ENCODE data around the gene L3HYPDH.
A peak's percentile ranks its signal among the peaks of the same experiment; 100 is the strongest.

Gene L3HYPDH

GRCh38 chr14:59483819-59484638 is at the start of gene L3HYPDH, which contains the start of gene JKAMP:
Gene L3HYPDH (minus strand): TSS chr14:59484408. CDS start chr14:59484316, 92 bp downstream.
Gene JKAMP (plus strand): TSS chr14:59484517. CDS start chr14:59484590, 73 bp downstream.
- peak; percentile 96 for DNase-seq

- DNase-seq: no peak
Observed at GRCh38 chr14:59532419-59532818, 48.2 kb upstream of the L3HYPDH start.

- no peak for DNase-seq
Observed at GRCh38 chr14:59530349-59530748, 46.1 kb upstream of the L3HYPDH start.

- no peak for DNase-seq
Observed at GRCh38 chr14:59529189-59529588, 45.0 kb upstream of the L3HYPDH start.

GRCh38 chr14:59520224-59520623 is 36.0 kb upstream of the L3HYPDH start:
- no peak for DNase-seq

GRCh38 chr14:59511916-59512575 is 27.8 kb upstream of the L3HYPDH start:
- DNase-seq: no peak

- DNase-seq: no peak
Observed at GRCh38 chr14:59510966-59511365, 26.8 kb upstream of the L3HYPDH start.

- no peak for DNase-seq
Observed at GRCh38 chr14:59510001-59510400, 25.8 kb upstream of the L3HYPDH start.

- no peak for DNase-seq
Observed at GRCh38 chr14:59509101-59509500, 24.9 kb upstream of the L3HYPDH start.

- DNase-seq: no peak
Observed at GRCh38 chr14:59507752-59508103, 23.5 kb upstream of the L3HYPDH start.

GRCh38 chr14:59507063-59507751 is 23.0 kb upstream of the L3HYPDH start:
- DNase-seq: no peak

- DNase-seq: no peak
Observed at GRCh38 chr14:59503256-59503655, 19.0 kb upstream of the L3HYPDH start.

GRCh38 chr14:59500732-59501131 is 16.5 kb upstream of the L3HYPDH start:
- no peak for DNase-seq

GRCh38 chr14:59492384-59492783 is 8.2 kb upstream of the L3HYPDH start:
- no peak for DNase-seq

- DNase-seq: no peak
Observed at GRCh38 chr14:59490756-59491155, 6.5 kb upstream of the L3HYPDH start.

GRCh38 chr14:59484639-59485175 is 499 bp upstream of the L3HYPDH start:
- DNase-seq: no peak

- no peak for DNase-seq
Observed at GRCh38 chr14:59483363-59483762, 845 bp downstream of the L3HYPDH start.

GRCh38 chr14:59482541-59483331 is 1.5 kb downstream of the L3HYPDH start:
- DNase-seq: no peak

- no peak for DNase-seq
Observed at GRCh38 chr14:59481871-59482540, 2.2 kb downstream of the L3HYPDH start.

- no peak for DNase-seq
Observed at GRCh38 chr14:59481407-59481806, 2.8 kb downstream of the L3HYPDH start.

GRCh38 chr14:59480166-59480565 is 4.0 kb downstream of the L3HYPDH start:
- DNase-seq: no peak

- no peak for DNase-seq
Observed at GRCh38 chr14:59478540-59478939, 5.7 kb downstream of the L3HYPDH start.

All from activated effector memory CD4-positive, alpha-beta T cell treated with Interleukin-2 at 50 U/mL for 16 hours (primary cell).